ENCODE data around the gene TRIM38. TPM values are rescaled to one million over a fixed set of nuclear protein-coding genes. Genes with fewer than 3 reads are reported as not detected.

TRIM38 gene
- total RNA-seq (2014; rRNA removed; shearing (Covaris generic); ENCODE audit: low replicate concordance) = 17.0 and 19.3 TPM in 2 replicates

- H3K36me3 ChIP-seq (ENCODE audit: insufficient read depth, low read length) = peaks cover 20% of the 10 kb centered on the region
- H3K27me3 ChIP-seq (ENCODE audit: low read length) = no peaks in the 10 kb centered on the region
- H3K27ac ChIP-seq (ENCODE audit: low read length) = peak within 1 kb of the TSS; percentile 94
- H3K4me2 ChIP-seq (ENCODE audit: low read depth, low read length, poor library complexity, severe bottlenecking) = peak within 1 kb of the TSS; percentile 100
- peaks cover 59% of the 10 kb centered on the region for H3K4me1 ChIP-seq (ENCODE audit: low read length)
- peak within 1 kb of the TSS; percentile 57 for H2AFZ ChIP-seq (ENCODE audit: low read length)
- no peaks in the 10 kb centered on the region for H3K9me3 ChIP-seq (ENCODE audit: low read length)
- DNase-seq = peak; percentile 96
- 0 out of 2 replicates have a peak, but pooled peaks cover 5% of the 10 kb centered on the region for H4K20me1 ChIP-seq (ENCODE audit: insufficient read depth, low read depth, low read length)
- H3K79me2 ChIP-seq (ENCODE audit: low read length) = peaks cover 44% of the 10 kb centered on the region
- peak within 1 kb of the TSS; percentile 97 for H3K4me3 ChIP-seq (ENCODE audit: low read length)
- H3K9me2 ChIP-seq (replicated peaks; ENCODE audit: insufficient read depth, low read length) = no peaks in the 10 kb centered on the region
- peak within 1 kb of the TSS; percentile 96 for H3K9ac ChIP-seq (ENCODE audit: low read length)
Observed at GRCh38 chr6:25962149-25963127, at the start of gene TRIM38. TSS of gene TRIM38 (plus strand) at chr6:25962802. CDS start at chr6:25966523, 3,721 bp downstream.

DNA sequence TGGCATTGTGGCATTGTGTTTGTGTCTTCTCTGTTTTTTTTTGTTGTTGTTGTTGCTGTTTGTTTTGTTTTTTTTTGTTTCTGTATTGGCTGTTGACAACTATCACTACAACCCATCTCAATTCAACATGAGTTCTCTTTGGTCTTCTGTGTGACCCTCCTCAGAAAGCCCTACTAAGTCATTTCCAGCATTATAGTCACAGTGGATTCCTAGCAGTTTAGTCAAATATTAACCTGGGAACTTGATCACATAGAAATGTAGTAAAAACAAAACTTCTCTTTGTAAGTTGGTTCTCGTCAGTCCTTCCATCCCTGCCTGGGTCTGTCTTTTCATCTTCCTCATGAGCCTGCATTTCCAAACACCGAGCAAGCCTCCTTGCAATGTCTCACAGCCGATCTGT lies 48.9 kb upstream of the TRIM38 start:
- Histone ChIP-seq H4K20me1 (ENCODE audit: insufficient read depth, low read depth, low read length) (no peaks in the 10 kb centered on the region), H3K27ac (ENCODE audit: low read length) (no peak overlapping the region), H2AFZ (ENCODE audit: low read length) (no peak overlapping the region), H3K9me3 (ENCODE audit: low read length) (no peaks in the 10 kb centered on the region), H3K9ac (ENCODE audit: low read length) (no peak overlapping the region), H3K4me2 (ENCODE audit: low read depth, low read length, poor library complexity, severe bottlenecking) (no peak overlapping the region), H3K4me1 (ENCODE audit: low read length) (no peaks in the 10 kb centered on the region), H3K4me3 (ENCODE audit: low read length) (no peak overlapping the region), H3K79me2 (ENCODE audit: low read length) (no peaks in the 10 kb centered on the region), H3K36me3 (ENCODE audit: insufficient read depth, low read length) (no peaks in the 10 kb centered on the region), H3K9me2 (replicated peaks; ENCODE audit: insufficient read depth, low read length) (no peaks in the 10 kb centered on the region), H3K27me3 (ENCODE audit: low read length) (no peaks in the 10 kb centered on the region)
- no peak for DNase-seq

DNA sequence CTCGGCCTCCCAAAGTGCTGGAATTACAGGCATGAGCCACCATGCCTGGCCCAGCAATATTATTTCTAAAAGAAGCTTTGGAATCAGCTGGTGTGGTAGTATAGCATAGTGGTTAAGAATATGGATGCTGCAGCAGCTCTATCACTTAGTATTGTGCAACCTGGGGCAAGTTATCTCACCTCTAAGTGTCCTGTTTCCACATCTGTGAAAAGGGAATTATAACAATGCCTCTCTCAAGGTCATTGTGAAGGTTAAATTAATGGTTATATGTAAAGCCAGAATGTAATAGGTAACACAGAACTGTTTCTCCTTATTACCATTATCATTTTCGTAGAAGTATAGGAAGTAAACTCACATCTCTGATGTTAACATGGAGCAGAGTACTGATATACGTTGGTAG lies 46.3 kb upstream of the TRIM38 start:
- Histone ChIP-seq H3K9me2 (replicated peaks; ENCODE audit: insufficient read depth, low read length) (no peaks in the 10 kb centered on the region), H3K27me3 (ENCODE audit: low read length) (no peaks in the 10 kb centered on the region), H3K4me1 (ENCODE audit: low read length) (no peaks in the 10 kb centered on the region), H4K20me1 (ENCODE audit: insufficient read depth, low read depth, low read length) (no peaks in the 10 kb centered on the region), H3K4me3 (ENCODE audit: low read length) (no peak overlapping the region), H3K4me2 (ENCODE audit: low read depth, low read length, poor library complexity, severe bottlenecking) (no peak overlapping the region), H3K36me3 (ENCODE audit: insufficient read depth, low read length) (no peaks in the 10 kb centered on the region), H3K27ac (ENCODE audit: low read length) (no peak overlapping the region), H3K9me3 (ENCODE audit: low read length) (no peaks in the 10 kb centered on the region), H3K9ac (ENCODE audit: low read length) (no peak overlapping the region), H3K79me2 (ENCODE audit: low read length) (no peaks in the 10 kb centered on the region), H2AFZ (ENCODE audit: low read length) (no peak overlapping the region)
- no peak for DNase-seq

DNA sequence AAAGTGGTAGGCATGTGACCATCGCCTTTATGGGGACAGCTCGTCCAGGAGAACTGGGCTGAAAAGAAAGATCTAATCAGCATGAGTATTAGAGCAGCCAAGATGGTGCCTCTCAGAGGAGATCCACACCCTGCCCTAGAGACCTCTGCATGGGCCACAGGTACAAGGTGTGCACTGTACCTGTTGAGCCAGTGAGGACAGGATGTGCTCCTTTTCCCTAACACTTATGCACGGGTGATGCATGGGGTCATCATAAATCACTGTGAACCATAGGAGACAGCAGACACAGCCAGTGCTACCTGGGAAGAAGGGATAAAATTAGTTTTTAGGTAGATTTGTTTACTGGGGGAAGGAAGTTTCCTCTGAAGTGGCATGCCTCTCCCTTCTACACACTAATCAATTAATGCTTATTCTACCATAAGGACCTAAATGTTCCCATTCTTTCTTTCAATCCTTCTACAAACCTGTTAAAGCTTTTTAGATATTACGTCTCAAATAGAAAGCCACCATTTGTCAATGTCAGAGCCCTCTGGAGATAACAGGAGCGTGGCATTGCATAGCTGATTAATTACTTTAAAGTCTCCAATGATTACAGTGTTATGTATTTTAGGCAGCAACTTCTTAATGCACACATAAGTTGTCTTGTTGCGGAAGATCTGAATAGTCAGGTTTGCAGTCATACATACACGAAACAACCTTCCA lies 45.7 kb upstream of the TRIM38 start:
- H3K9ac ChIP-seq (ENCODE audit: low read length) = no peak overlapping the region
- no peak for DNase-seq
- H4K20me1 ChIP-seq (ENCODE audit: insufficient read depth, low read depth, low read length) = no peaks in the 10 kb centered on the region
- H3K9me2 ChIP-seq (replicated peaks; ENCODE audit: insufficient read depth, low read length) = no peaks in the 10 kb centered on the region
- no peak overlapping the region for H3K4me3 ChIP-seq (ENCODE audit: low read length)
- no peaks in the 10 kb centered on the region for H3K4me1 ChIP-seq (ENCODE audit: low read length)
- H3K27me3 ChIP-seq (ENCODE audit: low read length) = no peaks in the 10 kb centered on the region
- H3K9me3 ChIP-seq (ENCODE audit: low read length) = no peaks in the 10 kb centered on the region
- H3K79me2 ChIP-seq (ENCODE audit: low read length) = no peaks in the 10 kb centered on the region
- H3K36me3 ChIP-seq (ENCODE audit: insufficient read depth, low read length) = no peaks in the 10 kb centered on the region
- no peak overlapping the region for H2AFZ ChIP-seq (ENCODE audit: low read length)
- no peak overlapping the region for H3K4me2 ChIP-seq (ENCODE audit: low read depth, low read length, poor library complexity, severe bottlenecking)
- H3K27ac ChIP-seq (ENCODE audit: low read length) = no peak overlapping the region

GRCh38 chr6:25918083-25918683 lies 44.4 kb upstream of the TRIM38 start:
- no peaks in the 10 kb centered on the region for H3K79me2 ChIP-seq (ENCODE audit: low read length)
- no peak overlapping the region for H3K4me2 ChIP-seq (ENCODE audit: low read depth, low read length, poor library complexity, severe bottlenecking)
- no peak for DNase-seq
- no peaks in the 10 kb centered on the region for H3K27me3 ChIP-seq (ENCODE audit: low read length)
- no peak overlapping the region for H3K4me3 ChIP-seq (ENCODE audit: low read length)
- H4K20me1 ChIP-seq (ENCODE audit: insufficient read depth, low read depth, low read length) = no peaks in the 10 kb centered on the region
- H3K9ac ChIP-seq (ENCODE audit: low read length) = no peak overlapping the region
- H3K9me2 ChIP-seq (replicated peaks; ENCODE audit: insufficient read depth, low read length) = no peaks in the 10 kb centered on the region
- H3K9me3 ChIP-seq (ENCODE audit: low read length) = no peaks in the 10 kb centered on the region
- no peaks in the 10 kb centered on the region for H3K36me3 ChIP-seq (ENCODE audit: insufficient read depth, low read length)
- H2AFZ ChIP-seq (ENCODE audit: low read length) = no peak overlapping the region
- no peaks in the 10 kb centered on the region for H3K4me1 ChIP-seq (ENCODE audit: low read length)
- no peak overlapping the region for H3K27ac ChIP-seq (ENCODE audit: low read length)

DNA sequence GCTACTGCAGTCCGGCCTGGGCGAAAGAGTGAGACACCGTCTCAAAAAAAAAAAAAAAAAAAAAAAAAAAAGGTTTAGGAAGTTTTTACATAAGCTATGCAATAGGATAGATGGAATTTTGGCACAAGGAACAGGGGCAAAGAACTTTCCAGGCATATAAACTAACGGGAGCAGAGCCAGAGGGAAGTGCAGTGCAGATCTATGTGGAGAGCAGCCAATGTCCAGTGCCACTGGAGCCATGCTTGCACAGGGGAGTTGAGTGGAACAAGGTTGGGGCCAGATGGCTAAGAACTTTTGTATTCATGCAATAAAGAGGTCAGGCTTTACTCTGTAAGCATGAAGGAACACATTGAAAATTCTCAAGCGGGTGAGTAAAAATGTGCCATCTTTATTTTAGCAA lies 42.9 kb upstream of the TRIM38 start:
- no peaks in the 10 kb centered on the region for H3K9me3 ChIP-seq (ENCODE audit: low read length)
- no peaks in the 10 kb centered on the region for H3K36me3 ChIP-seq (ENCODE audit: insufficient read depth, low read length)
- no peak overlapping the region for H3K4me3 ChIP-seq (ENCODE audit: low read length)
- no peaks in the 10 kb centered on the region for H4K20me1 ChIP-seq (ENCODE audit: insufficient read depth, low read depth, low read length)
- no peaks in the 10 kb centered on the region for H3K9me2 ChIP-seq (replicated peaks; ENCODE audit: insufficient read depth, low read length)
- no peak overlapping the region for H3K4me2 ChIP-seq (ENCODE audit: low read depth, low read length, poor library complexity, severe bottlenecking)
- no peaks in the 10 kb centered on the region for H3K27me3 ChIP-seq (ENCODE audit: low read length)
- DNase-seq = no peak
- H3K79me2 ChIP-seq (ENCODE audit: low read length) = no peaks in the 10 kb centered on the region
- H2AFZ ChIP-seq (ENCODE audit: low read length) = no peak overlapping the region
- no peak overlapping the region for H3K27ac ChIP-seq (ENCODE audit: low read length)
- H3K4me1 ChIP-seq (ENCODE audit: low read length) = no peaks in the 10 kb centered on the region
- H3K9ac ChIP-seq (ENCODE audit: low read length) = no peak overlapping the region

GRCh38 chr6:25921525-25922203 lies 40.9 kb upstream of the TRIM38 start:
- Histone ChIP-seq H4K20me1 (ENCODE audit: insufficient read depth, low read depth, low read length) (no peaks in the 10 kb centered on the region), H3K4me1 (ENCODE audit: low read length) (no peaks in the 10 kb centered on the region), H3K27ac (ENCODE audit: low read length) (no peak overlapping the region), H3K9me3 (ENCODE audit: low read length) (no peaks in the 10 kb centered on the region), H3K27me3 (ENCODE audit: low read length) (no peaks in the 10 kb centered on the region), H3K4me3 (ENCODE audit: low read length) (no peak overlapping the region), H3K9me2 (replicated peaks; ENCODE audit: insufficient read depth, low read length) (no peaks in the 10 kb centered on the region), H2AFZ (ENCODE audit: low read length) (no peak overlapping the region), H3K4me2 (ENCODE audit: low read depth, low read length, poor library complexity, severe bottlenecking) (no peak overlapping the region), H3K36me3 (ENCODE audit: insufficient read depth, low read length) (no peaks in the 10 kb centered on the region), H3K9ac (ENCODE audit: low read length) (no peak overlapping the region), H3K79me2 (ENCODE audit: low read length) (no peaks in the 10 kb centered on the region)
- DNase-seq = no peak
